ENCODE results near the gene OR56A3.
"Not testable (repeated sequence)": the region's sequence is repeated elsewhere in the genome, so short reads cannot be mapped to it uniquely, and the experiment has no call there.

OR56A3 gene

GRCh38 chr11:5941951-5942350 is at the start of gene OR56A3:
Gene OR56A3, plus strand, starts transcription at chr11:5942251. Its CDS starts 5,096 bp downstream, at chr11:5947347.
- DNase-seq = no peak

GRCh38 chr11:5892908-5893307 is 49.1 kb upstream of the OR56A3 start, which contains the start of gene OR52E5:
Gene OR52E5, plus strand, starts transcription at chr11:5893208. Its CDS starts 7,569 bp downstream, at chr11:5900777.
- no peak for DNase-seq

GRCh38 chr11:5899534-5899933 is 42.5 kb upstream of the OR56A3 start:
- no peak for DNase-seq

GRCh38 chr11:5910540-5910939 is 31.5 kb upstream of the OR56A3 start:
- no peak for DNase-seq

- DNase-seq = no peak
Observed at GRCh38 chr11:5922749-5923426, 19.2 kb upstream of the OR56A3 start.

GRCh38 chr11:5923427-5923776 is 18.6 kb upstream of the OR56A3 start:
- DNase-seq = no peak

- DNase-seq = no peak
Observed at GRCh38 chr11:5923794-5924193, 18.3 kb upstream of the OR56A3 start.

- DNase-seq = no peak
Observed at GRCh38 chr11:5928271-5928670, 13.8 kb upstream of the OR56A3 start.

GRCh38 chr11:5928811-5929210 is 13.2 kb upstream of the OR56A3 start:
- DNase-seq = no peak

- no peak for DNase-seq
Observed at GRCh38 chr11:5929571-5930368, 12.3 kb upstream of the OR56A3 start.

- DNase-seq = no peak
Observed at GRCh38 chr11:5930614-5931013, 11.4 kb upstream of the OR56A3 start.

- DNase-seq = no peak
Observed at GRCh38 chr11:5931061-5931460, 11.0 kb upstream of the OR56A3 start.

GRCh38 chr11:5932671-5933070 is 9.4 kb upstream of the OR56A3 start:
- DNase-seq = no peak

GRCh38 chr11:5933116-5933515 is 8.9 kb upstream of the OR56A3 start:
- DNase-seq = no peak

GRCh38 chr11:5937868-5938602 is 4.0 kb upstream of the OR56A3 start:
- no peak for DNase-seq

- no peak for DNase-seq
Observed at GRCh38 chr11:5938603-5938965, 3.5 kb upstream of the OR56A3 start.

- no peak for DNase-seq
Observed at GRCh38 chr11:5940748-5941147, 1.3 kb upstream of the OR56A3 start.

- no peak for DNase-seq
Observed at GRCh38 chr11:5955586-5955985, 13.5 kb downstream of the OR56A3 start.

- not testable (repeated sequence) for DNase-seq
Observed at GRCh38 chr11:5960704-5961320, 18.8 kb downstream of the OR56A3 start.

GRCh38 chr11:5966958-5967357 is 24.9 kb downstream of the OR56A3 start:
- DNase-seq = no peak

- DNase-seq = no peak
Observed at GRCh38 chr11:5967708-5968107, 25.7 kb downstream of the OR56A3 start.

- no peak for DNase-seq
Observed at GRCh38 chr11:5968394-5968793, 26.3 kb downstream of the OR56A3 start, which contains the start of gene OR56A5. Gene OR56A5, minus strand, starts transcription at chr11:5968494. Its CDS starts 0 bp downstream, at chr11:5968494.

GRCh38 chr11:5973530-5973929 is 31.5 kb downstream of the OR56A3 start:
- DNase-seq = no peak
